HepG2 (cell line): ENCODE results near the gene AGAP3. TPM values are rescaled to one million over a fixed set of nuclear protein-coding genes. Genes with fewer than 3 reads are reported as not detected.

ENCODE experiments used
- BORCS8-MEF2B ChIP-seq: sonication (generic); formaldehyde crosslinking; IDR thresholded peaks from 2 replicates; pipeline ENCODE4 v1.8.0; 2022; ENCODE audit warnings: mild to moderate bottlenecking, missing genetic modification reagents
- CTCF ChIP-seq: sonication (generic); formaldehyde crosslinking; IDR thresholded peaks from 2 replicates; pipeline ENCODE4 v1.5.0; 2020; ENCODE audit warnings: mild to moderate bottlenecking, missing genetic modification reagents, moderate library complexity
- ELF1 ChIP-seq: sonication (generic); formaldehyde crosslinking; IDR thresholded peaks from 2 replicates; pipeline ENCODE4 v1.4.0; 2020; ENCODE audit warnings: missing genetic modification reagents
- FOXP1 ChIP-seq, 2 experiments: fragments of 450-650 bp in 1 of 2; IDR thresholded peaks; 2 replicates each; pipeline ENCODE4 v1.6.1; 2017 to 2018; ENCODE audit warnings: antibody characterized with exemption in 1 of 2
- HBP1 ChIP-seq: IDR thresholded peaks from 2 replicates; pipeline ENCODE4 v1.6.1; 2016; ENCODE audit warnings: low read depth, control low read depth
- KDM3A ChIP-seq: IDR thresholded peaks from 2 replicates; pipeline ENCODE4 v1.6.1; 2018; ENCODE audit warnings: low read depth, missing compliant biosample characterization
- KDM5B ChIP-seq: sonication (generic); formaldehyde crosslinking; IDR thresholded peaks from 2 replicates; pipeline ENCODE4 v1.4.0; 2020; ENCODE audit warnings: missing genetic modification reagents, mild to moderate bottlenecking, borderline replicate concordance
- MAX ChIP-seq: IDR thresholded peaks from 2 replicates; pipeline ENCODE4 v1.6.1; 2012; ENCODE audit warnings: inconsistent platforms
- MED1 ChIP-seq: sonication (generic); formaldehyde crosslinking; IDR thresholded peaks from 2 replicates; pipeline ENCODE4 v1.4.0; 2020; ENCODE audit warnings: missing genetic modification reagents
- PCBP1 ChIP-seq: fragments of 200-400 bp; formaldehyde crosslinking; IDR thresholded peaks from 2 replicates; pipeline ENCODE4 v1.6.1; 2017; ENCODE audit warnings: mild to moderate bottlenecking, low read depth, low read length, borderline replicate concordance
- POLR2AphosphoS5 ChIP-seq: IDR thresholded peaks from 2 replicates; pipeline ENCODE4 v1.6.1; 2012; ENCODE audit warnings: low read depth, low read length
- RBM22 ChIP-seq: fragments of 200-400 bp; formaldehyde crosslinking; optimal IDR thresholded peaks from 2 replicates; pipeline ENCODE3; 2017; ENCODE audit warnings: mild to moderate bottlenecking, low read length, moderate library complexity
- RFXAP ChIP-seq: sonication (generic); formaldehyde crosslinking; IDR thresholded peaks from 2 replicates; pipeline ENCODE4 v1.4.0; 2020; ENCODE audit warnings: missing genetic modification reagents, borderline replicate concordance
- SALL1 ChIP-seq: sonication (generic); formaldehyde crosslinking; IDR thresholded peaks from 2 replicates; pipeline ENCODE4 v1.8.0; 2022; ENCODE audit warnings: mild to moderate bottlenecking, missing genetic modification reagents
- SMC3 ChIP-seq: IDR thresholded peaks from 2 replicates; pipeline ENCODE4 v1.6.1; 2011; ENCODE audit warnings: low read length, improper control_type of control experiment
- TFDP2 ChIP-seq: sonication (generic); formaldehyde crosslinking; IDR thresholded peaks from 2 replicates; pipeline ENCODE4 v1.4.0; 2020; ENCODE audit warnings: missing genetic modification reagents
- XRCC5 ChIP-seq: fragments of 200-400 bp; formaldehyde crosslinking; optimal IDR thresholded peaks from 2 replicates; pipeline ENCODE3; 2017; ENCODE audit warnings: mild to moderate bottlenecking, low read length
- ZNF562 ChIP-seq: sonication (generic); formaldehyde crosslinking; IDR thresholded peaks from 2 replicates; pipeline ENCODE4 v1.8.0; 2022; ENCODE audit warnings: missing genetic modification reagents, borderline replicate concordance
- ZNF574 ChIP-seq: sonication (generic); formaldehyde crosslinking; IDR thresholded peaks from 2 replicates; pipeline ENCODE4 v1.4.0; 2020; ENCODE audit warnings: missing genetic modification reagents
- ZNF770 ChIP-seq: sonication (generic); formaldehyde crosslinking; IDR thresholded peaks from 2 replicates; pipeline ENCODE4 v1.5.0; 2020; ENCODE audit warnings: mild to moderate bottlenecking, missing genetic modification reagents
- polyA plus RNA-seq, 8 experiments: library from polyadenylated mRNA; depleted of rRNA in 3 of 8; stranded (reverse) in 7 of 8; unstranded in 1 of 8; fragments of >200 nt; fragmentation: Illumina TruSeq in 4 of 8; extraction: Trizol in 4 of 8; gene quantifications; 2 replicates each; pipeline versions ENCODE4 v1.2.1 to v1.2.3, GENCODE V29; 2011 to 2016; ENCODE audit warnings: low read depth in 4 of 8, missing spikeins in 1 of 8, mixed read lengths in 1 of 8; ENCODE audit not compliant: insufficient read depth in 1 of 8
- total RNA-seq, 5 experiments: library from RNA; depleted of rRNA; stranded (reverse); fragments of >200 nt; fragmentation: Illumina TruSeq; extraction: Trizol; gene quantifications; 2 replicates each; pipeline ENCODE4 v1.2.3, GENCODE V29; 2016; ENCODE audit warnings: low read depth in 1 of 5

The AGAP3 gene
- total and polyA plus RNA-seq, 2 of the 13 experiments (the other 11 are each of a cell fraction or from before 2014, with no cell fraction given), result 31.3 to 61.4 TPM

- TF ChIP-seq CTCF (CRISPR knock-in tag), result peak; percentile 98
- no peak for TF ChIP-seq POLR2AphosphoS5
- TF ChIP-seq KDM5B, result peak; percentile 31; the same call in 1 of the 2 replicates
- peak; percentile 21; the same call in 1 of the 2 replicates for TF ChIP-seq MAX
- TF ChIP-seq BORCS8-MEF2B (CRISPR knock-in tag), result peak; percentile 47; the same call in 1 of the 2 replicates
- TF ChIP-seq XRCC5, result peak; percentile 90
- TF ChIP-seq ZNF562 (CRISPR knock-in tag), result no peak
- no peak for TF ChIP-seq ZNF770 (CRISPR knock-in tag)
- TF ChIP-seq HBP1 (CRISPR knock-in tag), result no peak
- peak; percentile 48 for TF ChIP-seq SMC3
- 0 out of 2 replicates have a peak, but pooled peaks have one; percentile 15 for TF ChIP-seq ELF1
- TF ChIP-seq TFDP2 (CRISPR knock-in tag), result 0 out of 2 replicates have a peak, but pooled peaks have one; percentile 17
- TF ChIP-seq PCBP1, result 0 out of 2 replicates have a peak, but pooled peaks have one; percentile 22
- peak; percentile 91 for TF ChIP-seq RBM22
- 0 out of 2 replicates have a peak, but pooled peaks have one; percentile 9 for TF ChIP-seq MED1 (CRISPR knock-in tag)
- TF ChIP-seq FOXP1 (IDR thresholded peaks at IDR 0.05), result no peak
- no peak for TF ChIP-seq FOXP1 (CRISPR knock-in tag; IDR thresholded peaks at IDR 0.05)
- peak; percentile 16; the same call in 1 of the 2 replicates for TF ChIP-seq RFXAP (CRISPR knock-in tag)
- peak; percentile 22; the same call in 1 of the 2 replicates for TF ChIP-seq SALL1 (CRISPR knock-in tag)
- TF ChIP-seq ZNF574 (CRISPR knock-in tag), result peak; percentile 41; the same call in 1 of the 2 replicates
- 0 out of 2 replicates have a peak, but pooled peaks have one; percentile 26 for TF ChIP-seq KDM3A (CRISPR knock-in tag)
Observed at GRCh38 chr7:151123822-151124464, 37.7 kb downstream of the AGAP3 start (continued).
